NCI-H146 (cell line): ENCODE results near the gene TEX11.
A peak's percentile ranks its signal among the peaks of the same experiment; 100 is the strongest.
"Not testable (repeated sequence)": the region's sequence is repeated elsewhere in the genome, so short reads cannot be mapped to it uniquely, and the experiment has no call there.

Experiments
- DNase-seq: peaks from one replicate; lab custom pipeline; 2025; lab: John Stamatoyannopoulos, UW

The TEX11 gene

GRCh38 chrX:70908541-70908940 is at the start of gene TEX11:
TEX11 (minus strand) TSS chrX:70908711; CDS start chrX:70907789, 922 bp downstream.
- peak; percentile 8 for DNase-seq

GRCh38 chrX:70954871-70955270 is 46.4 kb upstream of the TEX11 start:
- DNase-seq: no peak

GRCh38 chrX:70924294-70924911 is 15.9 kb upstream of the TEX11 start:
- DNase-seq: no peak

- no peak for DNase-seq
Observed at GRCh38 chrX:70922774-70923473, 14.4 kb upstream of the TEX11 start.

- no peak for DNase-seq
Observed at GRCh38 chrX:70921709-70922352, 13.3 kb upstream of the TEX11 start.

GRCh38 chrX:70916754-70917153 is 8.2 kb upstream of the TEX11 start:
- DNase-seq: no peak

- DNase-seq: no peak
Observed at GRCh38 chrX:70907900-70908299, 611 bp downstream of the TEX11 start.

- no peak for DNase-seq
Observed at GRCh38 chrX:70901465-70901864, 7.0 kb downstream of the TEX11 start.

- DNase-seq: not testable (repeated sequence)
Observed at GRCh38 chrX:70890441-70890840, 18.1 kb downstream of the TEX11 start.

GRCh38 chrX:70878902-70879301 is 29.6 kb downstream of the TEX11 start:
- no peak for DNase-seq

GRCh38 chrX:70852294-70852693 is 56.2 kb downstream of the TEX11 start:
- no peak for DNase-seq

GRCh38 chrX:70844081-70844480 is 64.4 kb downstream of the TEX11 start:
- DNase-seq: not testable (repeated sequence)

GRCh38 chrX:70843620-70844019 is 64.9 kb downstream of the TEX11 start:
- DNase-seq: not testable (repeated sequence)

- no peak for DNase-seq
Observed at GRCh38 chrX:70834589-70834988, 73.9 kb downstream of the TEX11 start.

GRCh38 chrX:70826715-70827114 is 81.8 kb downstream of the TEX11 start:
- no peak for DNase-seq

GRCh38 chrX:70825366-70825765 is 83.1 kb downstream of the TEX11 start:
- DNase-seq: no peak

GRCh38 chrX:70808942-70809940 is 99.3 kb downstream of the TEX11 start:
- no peak for DNase-seq

GRCh38 chrX:70806081-70806480 is 102.4 kb downstream of the TEX11 start:
- no peak for DNase-seq

- not testable (repeated sequence) for DNase-seq
Observed at GRCh38 chrX:70796742-70797141, 111.8 kb downstream of the TEX11 start.

GRCh38 chrX:70774223-70774622 is 134.3 kb downstream of the TEX11 start:
- DNase-seq: no peak

- DNase-seq: no peak
Observed at GRCh38 chrX:70769659-70770227, 138.8 kb downstream of the TEX11 start.

- DNase-seq: no peak
Observed at GRCh38 chrX:70762285-70762684, 146.2 kb downstream of the TEX11 start.
